HG03095 (cell line): Measurements from ENCODE around the gene FZD2.
"Not testable (repeated sequence)": the region's sequence is repeated elsewhere in the genome, so short reads cannot be mapped to it uniquely, and the experiment has no call there.

ENCODE experiments used
- ATAC-seq: cut with Tn5 transposase; IDR thresholded peaks from one replicate; pipeline ENCODE4 v1.9.1; 2021; ENCODE audit warnings: moderate library complexity; ENCODE audit not compliant: unreplicated experiment

FZD2 gene

GRCh38 chr17:44572801-44573200 lies 15.5 kb downstream of the FZD2 start:
- ATAC-seq: no peak

GRCh38 chr17:44575403-44575802 lies 18.1 kb downstream of the FZD2 start:
- ATAC-seq: no peak

DNA sequence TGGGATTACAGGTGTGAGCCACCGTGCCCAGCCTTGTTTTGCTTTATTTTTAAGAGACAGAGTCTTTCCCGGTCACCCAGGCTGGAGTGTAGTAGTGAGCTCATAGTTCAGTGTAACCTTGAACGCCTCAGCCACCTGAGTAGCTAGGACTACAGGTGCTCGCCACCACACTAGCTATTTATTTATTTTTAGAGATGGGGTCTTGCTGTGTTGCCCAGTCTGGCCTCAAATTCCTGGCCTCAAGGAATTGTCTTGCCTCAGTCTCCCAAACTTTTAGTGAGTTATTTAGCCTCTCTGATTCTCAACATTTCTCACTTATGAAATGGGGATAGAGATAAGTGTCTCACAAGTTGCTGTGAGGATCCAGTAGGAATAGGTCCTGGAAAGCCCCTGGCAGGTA lies 21.7 kb downstream of the FZD2 start:
- no peak for ATAC-seq

DNA sequence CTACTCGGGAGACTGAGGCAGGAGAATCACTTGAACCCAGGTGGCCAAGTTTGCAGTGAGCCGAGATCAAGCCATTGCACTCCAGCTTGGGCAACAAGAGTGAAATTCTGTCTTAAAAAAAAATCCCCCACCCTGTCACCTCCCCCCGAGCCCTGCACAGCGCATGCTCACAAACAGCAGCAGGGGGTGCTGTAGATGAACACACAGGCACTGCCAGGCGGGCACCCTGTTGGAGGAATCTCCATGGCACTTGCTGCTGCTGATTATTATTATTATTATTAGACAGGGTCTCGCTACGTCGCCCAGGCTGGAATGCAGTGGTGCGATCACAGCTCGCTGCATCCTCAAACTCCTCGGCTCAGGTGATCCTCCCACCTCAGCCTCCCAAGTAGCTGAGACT lies 24.6 kb downstream of the FZD2 start:
- ATAC-seq: no peak

- no peak for ATAC-seq
Observed at GRCh38 chr17:44584443-44584842, 27.2 kb downstream of the FZD2 start.

DNA sequence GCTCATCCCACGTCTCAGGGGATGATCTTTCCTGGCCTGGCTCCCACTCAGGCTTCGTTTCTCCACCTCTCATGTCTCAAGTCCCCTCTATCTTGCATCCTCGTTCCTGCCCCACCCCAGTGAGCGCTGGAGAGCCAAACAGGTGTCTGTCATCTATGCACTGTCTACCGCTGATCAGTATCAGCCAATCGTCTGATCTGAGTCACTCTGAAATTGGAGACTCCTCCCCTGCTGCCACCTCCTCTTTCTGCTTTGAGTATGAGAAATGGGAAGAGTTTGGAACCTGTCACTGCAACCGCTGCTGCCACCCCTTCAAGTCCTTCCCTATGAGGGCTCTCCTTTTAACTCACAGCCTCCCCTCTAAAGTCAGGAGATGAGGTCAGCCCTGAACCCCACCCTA lies 28.0 kb downstream of the FZD2 start:
- no peak for ATAC-seq

GRCh38 chr17:44587339-44587738 lies 30.1 kb downstream of the FZD2 start:
- no peak for ATAC-seq

GRCh38 chr17:44589316-44590071 lies 32.2 kb downstream of the FZD2 start:
- ATAC-seq: no peak

DNA sequence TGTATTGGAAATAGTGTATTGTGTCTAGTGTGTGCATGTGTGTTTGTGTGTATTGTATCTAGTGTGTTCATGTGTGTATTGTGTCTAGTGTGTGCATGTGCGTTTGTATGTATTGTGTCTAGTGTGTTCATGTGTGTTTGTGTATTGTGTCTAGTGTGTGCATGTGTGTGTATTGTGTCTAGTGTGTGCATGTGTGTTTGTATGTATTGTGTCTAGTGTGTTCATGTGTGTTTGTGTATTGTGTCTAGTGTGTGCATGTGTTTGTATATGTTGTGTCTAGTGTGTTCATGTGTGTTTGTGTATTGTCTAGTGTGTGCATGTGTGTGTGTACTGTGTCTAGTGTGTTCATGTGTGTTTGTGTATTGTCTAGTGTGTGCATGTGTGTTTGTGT lies 32.8 kb downstream of the FZD2 start:
- ATAC-seq: not testable (repeated sequence)

GRCh38 chr17:44590762-44591161 lies 33.5 kb downstream of the FZD2 start:
- ATAC-seq: not testable (repeated sequence)

- no peak for ATAC-seq
Observed at GRCh38 chr17:44591206-44591605, 33.9 kb downstream of the FZD2 start.

GRCh38 chr17:44593156-44593555 lies 35.9 kb downstream of the FZD2 start:
- ATAC-seq: no peak

DNA sequence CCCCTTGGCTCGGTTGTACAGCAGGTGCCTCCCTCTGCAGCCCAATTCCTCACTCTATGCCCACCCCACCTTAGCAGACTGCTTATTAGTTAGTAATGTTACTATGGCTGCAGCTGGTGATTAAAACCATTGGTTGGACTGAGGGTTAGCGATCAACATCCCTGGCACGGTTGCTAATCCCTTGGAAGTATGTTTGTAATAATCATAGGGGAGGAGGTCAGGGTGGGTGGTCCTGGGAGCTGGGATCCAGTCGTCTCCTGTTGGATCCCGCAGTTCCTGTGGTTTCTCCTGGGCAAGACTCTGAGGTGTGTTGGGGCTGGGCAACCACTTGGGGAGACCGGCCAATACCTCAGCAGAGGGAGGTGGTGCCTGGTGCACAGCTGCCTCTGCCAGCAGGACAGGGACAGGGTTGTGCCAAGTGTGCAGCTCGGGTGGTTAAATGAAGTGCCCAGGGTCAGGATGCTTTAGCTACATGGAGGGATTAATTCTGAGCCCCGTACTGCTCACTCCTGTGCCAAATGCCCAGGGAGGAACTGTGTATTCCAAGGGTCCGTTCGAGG lies 38.0 kb downstream of the FZD2 start:
- ATAC-seq: no peak

DNA sequence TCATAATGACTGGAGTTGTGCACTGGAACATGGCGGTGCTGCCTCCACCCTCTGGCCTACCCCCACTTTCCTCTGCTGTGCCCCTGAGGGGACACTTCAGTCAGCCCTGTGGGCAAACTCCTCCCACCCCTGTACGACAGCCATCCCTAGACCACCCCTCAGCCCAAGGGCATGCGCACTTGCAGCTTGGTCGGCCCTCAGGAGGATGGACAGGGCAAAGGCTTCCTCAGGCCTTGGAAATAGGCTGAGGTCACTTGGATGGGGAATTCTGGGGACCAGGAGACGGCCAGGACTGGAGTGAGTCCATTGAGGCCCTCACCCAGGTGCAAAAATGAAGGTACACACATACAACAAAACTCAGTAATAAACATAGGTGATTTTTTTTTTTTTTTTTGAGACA lies 41.0 kb downstream of the FZD2 start:
- no peak for ATAC-seq

GRCh38 chr17:44598932-44599297 lies 41.6 kb downstream of the FZD2 start:
- ATAC-seq: no peak

- ATAC-seq: no peak
Observed at GRCh38 chr17:44599298-44600175, 42.3 kb downstream of the FZD2 start.

DNA sequence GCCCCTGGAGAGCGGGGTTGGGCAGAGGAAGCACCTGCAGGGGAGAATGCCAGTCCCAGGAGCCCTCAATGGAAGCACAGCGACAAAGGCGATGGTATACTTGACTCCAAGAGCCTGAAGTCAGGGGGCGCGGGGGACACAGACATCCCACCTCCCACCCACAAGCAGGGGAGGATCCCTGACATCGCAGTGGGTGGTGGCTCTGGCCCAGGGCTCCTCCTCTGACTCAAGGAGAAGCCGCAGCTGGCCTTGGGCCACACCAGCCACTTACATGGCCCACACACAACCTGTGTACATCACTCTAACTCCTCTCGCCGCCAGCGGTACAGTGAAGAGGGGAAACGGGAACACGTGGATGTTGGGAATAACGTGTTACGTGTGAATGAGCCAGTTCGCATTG lies 44.3 kb downstream of the FZD2 start:
- no peak for ATAC-seq

DNA sequence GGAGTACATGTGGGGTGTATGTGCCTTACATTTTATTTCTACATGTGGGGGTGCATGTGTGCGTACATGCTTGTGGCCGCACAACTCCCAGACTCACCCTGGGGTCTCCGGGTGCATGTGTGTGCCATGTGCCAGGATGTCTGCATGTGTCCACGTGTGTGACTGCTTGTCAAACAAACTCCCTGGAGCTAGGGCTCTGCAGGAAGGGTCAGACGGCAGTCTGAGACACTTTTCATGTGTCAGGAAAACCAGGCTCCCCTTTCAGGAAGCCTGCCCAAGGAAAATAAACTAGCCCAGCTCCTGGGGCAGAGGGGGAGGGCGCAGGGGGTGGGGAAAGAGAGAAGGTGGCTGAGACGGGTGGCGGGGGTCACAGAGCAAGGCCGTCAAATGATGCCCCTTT lies 44.7 kb downstream of the FZD2 start:
- ATAC-seq: no peak

GRCh38 chr17:44602390-44602789 lies 45.1 kb downstream of the FZD2 start:
- no peak for ATAC-seq

GRCh38 chr17:44602970-44603369 lies 45.7 kb downstream of the FZD2 start:
- ATAC-seq: no peak

GRCh38 chr17:44604116-44604761 lies 47.0 kb downstream of the FZD2 start:
- ATAC-seq: no peak
